Esophagus squamous epithelium (tissue), 4 donors: ENCODE data around the gene CEP95.

Source experiments
- POLR2A ChIP-seq, 4 donors: fragments of 450-650 bp; IDR thresholded peaks; one replicate each; pipeline ENCODE4 v1.6.1; 2017; ENCODE audit warnings: antibody characterized with exemption in 4 of 4, mild to moderate bottlenecking in 4 of 4, moderate library complexity in 3 of 4
- TF ChIP-seq, protein P1 (sequence below), 6 experiments: fragments of 450-650 bp in 4 of 6; fragments of 200-600 bp in 2 of 6; sonication (generic) in 2 of 6; IDR thresholded peaks; one replicate each; pipeline ENCODE4 v1.5.1; 2016 to 2019; ENCODE audit warnings: antibody characterized with exemption in 6 of 6, mild to moderate bottlenecking in 4 of 6, moderate library complexity in 4 of 6

DNA sequence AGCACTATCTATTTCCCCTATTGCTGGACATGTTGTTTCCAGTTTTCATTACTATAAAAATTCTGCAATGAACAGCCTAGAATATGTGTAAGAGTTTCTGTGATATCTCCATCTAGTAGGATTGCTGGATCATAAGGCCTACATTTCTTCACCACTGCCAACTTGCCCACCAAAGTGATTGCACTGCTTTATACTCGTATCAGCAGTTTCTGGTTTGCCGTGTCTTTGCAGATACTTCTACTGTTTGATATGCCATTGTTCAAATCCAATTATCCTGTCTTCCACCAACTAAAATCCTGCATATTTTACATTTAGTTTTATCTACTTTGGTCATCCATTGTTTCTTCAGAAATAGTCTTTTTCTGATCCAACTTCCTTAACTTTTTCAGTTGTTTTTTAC, 21.1 kb downstream of the CEP95 start:
- TF ChIP-seq, protein P1, sequence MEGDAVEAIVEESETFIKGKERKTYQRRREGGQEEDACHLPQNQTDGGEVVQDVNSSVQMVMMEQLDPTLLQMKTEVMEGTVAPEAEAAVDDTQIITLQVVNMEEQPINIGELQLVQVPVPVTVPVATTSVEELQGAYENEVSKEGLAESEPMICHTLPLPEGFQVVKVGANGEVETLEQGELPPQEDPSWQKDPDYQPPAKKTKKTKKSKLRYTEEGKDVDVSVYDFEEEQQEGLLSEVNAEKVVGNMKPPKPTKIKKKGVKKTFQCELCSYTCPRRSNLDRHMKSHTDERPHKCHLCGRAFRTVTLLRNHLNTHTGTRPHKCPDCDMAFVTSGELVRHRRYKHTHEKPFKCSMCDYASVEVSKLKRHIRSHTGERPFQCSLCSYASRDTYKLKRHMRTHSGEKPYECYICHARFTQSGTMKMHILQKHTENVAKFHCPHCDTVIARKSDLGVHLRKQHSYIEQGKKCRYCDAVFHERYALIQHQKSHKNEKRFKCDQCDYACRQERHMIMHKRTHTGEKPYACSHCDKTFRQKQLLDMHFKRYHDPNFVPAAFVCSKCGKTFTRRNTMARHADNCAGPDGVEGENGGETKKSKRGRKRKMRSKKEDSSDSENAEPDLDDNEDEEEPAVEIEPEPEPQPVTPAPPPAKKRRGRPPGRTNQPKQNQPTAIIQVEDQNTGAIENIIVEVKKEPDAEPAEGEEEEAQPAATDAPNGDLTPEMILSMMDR (IDR thresholded peaks at IDR 0.05), result no peak
- TF ChIP-seq POLR2A (IDR thresholded peaks at IDR 0.05), result no peak
